Stimulated activated CD4-positive, alpha-beta T cell treated with anti-CD3 and anti-CD28 coated beads, Interleukin-1b, Interleukin-23, amount 100 ng/mL, for 1 hour (primary cell): Measurements from ENCODE around the gene PRRG1.
"Not testable (repeated sequence)": the region's sequence is repeated elsewhere in the genome, so short reads cannot be mapped to it uniquely, and the experiment has no call there.

Experiments
- DNase-seq, 2 donors: peaks; one replicate each; pipeline ENCODE4 v3.0.0-alpha.2; 2020; ENCODE audit warnings: low read depth in 2 of 2

The PRRG1 gene

GRCh38 chrX:37378830-37379229 is 29.7 kb downstream of the PRRG1 start:
- DNase-seq = no peak

- DNase-seq = no peak
These were observed 31.1 kb downstream of the PRRG1 start for GRCh38 chrX:37380256-37380655.

GRCh38 chrX:37380924-37381323 is 31.8 kb downstream of the PRRG1 start:
- DNase-seq = no peak

GRCh38 chrX:37383313-37383712 is 34.1 kb downstream of the PRRG1 start:
- no peak for DNase-seq

GRCh38 chrX:37388413-37388812 is 39.2 kb downstream of the PRRG1 start:
- DNase-seq = no peak

- DNase-seq = no peak
These were observed 56.8 kb downstream of the PRRG1 start for GRCh38 chrX:37405956-37406355.

GRCh38 chrX:37407736-37408135 is 58.6 kb downstream of the PRRG1 start:
- DNase-seq = no peak

- no peak for DNase-seq
These were observed 60.1 kb downstream of the PRRG1 start for GRCh38 chrX:37409278-37409677.

GRCh38 chrX:37420185-37420584 is 71.0 kb downstream of the PRRG1 start:
- no peak for DNase-seq

GRCh38 chrX:37420756-37421155 is 71.6 kb downstream of the PRRG1 start:
- DNase-seq = no peak

- no peak for DNase-seq
These were observed 74.9 kb downstream of the PRRG1 start for GRCh38 chrX:37424000-37424429.

GRCh38 chrX:37425370-37425769 is 76.2 kb downstream of the PRRG1 start:
- no peak for DNase-seq

- DNase-seq = not testable (repeated sequence)
These were observed 79.8 kb downstream of the PRRG1 start for GRCh38 chrX:37428962-37429361.

- no peak for DNase-seq
These were observed 85.2 kb downstream of the PRRG1 start for GRCh38 chrX:37434362-37434761.

- DNase-seq = no peak
These were observed 88.0 kb downstream of the PRRG1 start for GRCh38 chrX:37437160-37437559.

GRCh38 chrX:37441377-37441776 is 92.2 kb downstream of the PRRG1 start:
- DNase-seq = no peak

GRCh38 chrX:37445182-37445581 is 96.0 kb downstream of the PRRG1 start:
- no peak for DNase-seq

GRCh38 chrX:37453821-37454220 is 104.7 kb downstream of the PRRG1 start:
- no peak for DNase-seq

GRCh38 chrX:37454537-37455285 is 105.5 kb downstream of the PRRG1 start:
- DNase-seq = no peak

- DNase-seq = no peak
These were observed 106.2 kb downstream of the PRRG1 start for GRCh38 chrX:37455381-37455780.

- not testable (repeated sequence) for DNase-seq
These were observed 111.1 kb downstream of the PRRG1 start for GRCh38 chrX:37460285-37460684.

GRCh38 chrX:37462346-37462745 is 113.2 kb downstream of the PRRG1 start:
- DNase-seq = no peak

GRCh38 chrX:37468124-37468739 is 119.1 kb downstream of the PRRG1 start:
- DNase-seq = no peak

- DNase-seq = no peak
These were observed 121.5 kb downstream of the PRRG1 start for GRCh38 chrX:37470711-37471110.
